Measurements from ENCODE around the gene STARD3. TPM values are rescaled to one million over a fixed set of nuclear protein-coding genes. Genes with fewer than 3 reads are reported as not detected.

The STARD3 gene
- total and polyA plus RNA-seq, 2 of the 13 experiments (the other 11 are each of a cell fraction or from before 2014, with no cell fraction given): 34.6 to 100 TPM

DNA sequence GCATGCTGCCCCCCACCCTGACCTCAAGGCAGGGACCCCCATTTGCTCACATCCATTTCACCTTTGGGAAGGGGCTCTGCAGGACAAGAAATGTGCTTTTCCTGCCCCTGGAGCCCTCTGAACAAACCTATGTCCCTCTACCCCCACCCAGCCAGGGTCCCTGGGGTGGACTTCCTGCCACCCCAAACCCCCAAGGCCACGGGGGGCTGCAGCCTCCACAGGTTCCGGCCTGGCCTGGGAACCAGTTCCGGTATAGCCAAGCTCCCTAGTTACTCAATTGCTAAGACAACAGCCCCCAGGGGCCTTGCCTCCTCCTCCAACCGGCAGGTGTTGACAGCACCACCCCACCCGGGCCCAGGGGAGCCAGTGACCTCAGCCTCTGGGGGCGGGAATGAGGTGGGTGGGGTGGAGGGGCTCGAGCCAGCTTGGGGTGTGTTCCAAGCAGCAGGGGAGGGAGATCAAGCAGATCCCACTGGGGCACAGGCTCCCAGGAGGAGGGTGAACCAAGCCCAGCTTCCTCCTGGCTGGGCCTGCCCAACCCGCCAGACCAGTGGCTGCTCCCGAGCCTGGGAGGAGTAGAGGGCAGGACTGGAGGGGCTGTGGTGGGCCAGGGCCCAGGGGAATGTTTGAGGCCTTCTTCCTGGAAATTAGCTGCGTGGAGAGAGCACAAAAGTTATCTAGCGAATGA is 37.9 kb downstream of the STARD3 start (continued):
- TF ChIP-seq DDIT3 (CRISPR knock-in tag; IDR thresholded peaks at IDR 0.05) (no peak), MXI1 (IDR thresholded peaks at IDR 0.05; ENCODE audit: borderline replicate concordance, low read depth, low read length) (peak; percentile 25; the same call in 1 of the 3 replicates), PAXIP1 (CRISPR knock-in tag; conservative IDR thresholded peaks at IDR 0.05) (peak; percentile 95), MEIS2 (CRISPR knock-in tag; IDR thresholded peaks at IDR 0.05) (peak; percentile 26; the same call in 1 of the 2 replicates), KDM5A (IDR thresholded peaks at IDR 0.05; ENCODE audit: borderline replicate concordance, low read length) (no peak), HMG20A (CRISPR knock-in tag; IDR thresholded peaks at IDR 0.05; ENCODE audit: borderline replicate concordance) (no peak; the same call in 1 of the 2 replicates), SAFB2 (CRISPR knock-in tag; IDR thresholded peaks at IDR 0.05; ENCODE audit: borderline replicate concordance, low read depth) (peak; percentile 51; the same call in 1 of the 2 replicates), MZF1 (CRISPR knock-in tag; IDR thresholded peaks at IDR 0.05; ENCODE audit: borderline replicate concordance) (no peak), ZSCAN12 (CRISPR knock-in tag; IDR thresholded peaks at IDR 0.05) (no peak), ZNF234 (CRISPR knock-in tag; conservative IDR thresholded peaks at IDR 0.05) (no peak), FLYWCH1 (CRISPR knock-in tag; IDR thresholded peaks at IDR 0.05) (no peak), FIP1L1 (IDR thresholded peaks at IDR 0.05; ENCODE audit: borderline replicate concordance, insufficient read depth, low read depth, low read length) (no peak), ARNT (IDR thresholded peaks at IDR 0.05) (no peak), NPAS2 (CRISPR knock-in tag; IDR thresholded peaks at IDR 0.05; ENCODE audit: borderline replicate concordance) (no peak), ZNF598 (CRISPR knock-in tag; IDR thresholded peaks at IDR 0.05; ENCODE audit: borderline replicate concordance) (no peak), ZUFSP (CRISPR knock-in tag; IDR thresholded peaks at IDR 0.05; ENCODE audit: borderline replicate concordance) (no peak), RORA (CRISPR knock-in tag; IDR thresholded peaks at IDR 0.05) (no peak), PREB (CRISPR knock-in tag; IDR thresholded peaks at IDR 0.05) (no peak)
- TF ChIP-seq, protein P1, sequence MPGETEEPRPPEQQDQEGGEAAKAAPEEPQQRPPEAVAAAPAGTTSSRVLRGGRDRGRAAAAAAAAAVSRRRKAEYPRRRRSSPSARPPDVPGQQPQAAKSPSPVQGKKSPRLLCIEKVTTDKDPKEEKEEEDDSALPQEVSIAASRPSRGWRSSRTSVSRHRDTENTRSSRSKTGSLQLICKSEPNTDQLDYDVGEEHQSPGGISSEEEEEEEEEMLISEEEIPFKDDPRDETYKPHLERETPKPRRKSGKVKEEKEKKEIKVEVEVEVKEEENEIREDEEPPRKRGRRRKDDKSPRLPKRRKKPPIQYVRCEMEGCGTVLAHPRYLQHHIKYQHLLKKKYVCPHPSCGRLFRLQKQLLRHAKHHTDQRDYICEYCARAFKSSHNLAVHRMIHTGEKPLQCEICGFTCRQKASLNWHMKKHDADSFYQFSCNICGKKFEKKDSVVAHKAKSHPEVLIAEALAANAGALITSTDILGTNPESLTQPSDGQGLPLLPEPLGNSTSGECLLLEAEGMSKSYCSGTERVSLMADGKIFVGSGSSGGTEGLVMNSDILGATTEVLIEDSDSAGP (CRISPR knock-in tag; IDR thresholded peaks at IDR 0.05; ENCODE audit: borderline replicate concordance): no peak

Measured in HepG2 (cell line).